Measurements from ENCODE around the gene BMP5. TPM values are rescaled to one million over a fixed set of nuclear protein-coding genes. Genes with fewer than 3 reads are reported as not detected.

The BMP5 gene
- total and polyA plus RNA-seq, 2 of the 13 experiments (the other 11 are each of a cell fraction or from before 2014, with no cell fraction given) = not detected

GRCh38 chr6:55836945-55837344 lies 38.4 kb downstream of the BMP5 start:
- no peak overlapping the region for H3K27ac ChIP-seq (ENCODE audit: extremely low read length, insufficient read depth, low read length)
- TF ChIP-seq THRA (CRISPR knock-in tag; IDR thresholded peaks at IDR 0.05; ENCODE audit: borderline replicate concordance) = no peak
- TF ChIP-seq SPEN (CRISPR knock-in tag; IDR thresholded peaks at IDR 0.05; ENCODE audit: low read depth) = no peak
- TF ChIP-seq PAXIP1 (CRISPR knock-in tag; conservative IDR thresholded peaks at IDR 0.05) = no peak
- no peak for TF ChIP-seq ZNF569 (CRISPR knock-in tag; IDR thresholded peaks at IDR 0.05; ENCODE audit: borderline replicate concordance)
- TF ChIP-seq KDM6A (CRISPR knock-in tag; IDR thresholded peaks at IDR 0.05; ENCODE audit: low read depth) = no peak
- no peak for TF ChIP-seq ZNF703 (CRISPR knock-in tag; IDR thresholded peaks at IDR 0.05; ENCODE audit: borderline replicate concordance)
- TF ChIP-seq CSRNP1 (CRISPR knock-in tag; IDR thresholded peaks at IDR 0.05) = no peak
- ChIA-PET POLR2A (no interaction called here), CTCF (ENCODE audit: low intra/inter-chr PET ratio, low total read pairs) (no interaction called here)
- WGBS (ENCODE audit: low lambda C conversion rate) = 44% methylated on average over 4 of the region's 4 CpGs
- ATAC-seq (no peak), DNase-seq (ENCODE audit: low spot score) (no peak), FAIRE-seq (no peak)
- no peak overlapping the region for H3K4me3 ChIP-seq (replicated peaks in 1 of 3; ENCODE audit: insufficient read depth in 1 of 3, low read depth in 2 of 3, low read length in 3 of 3)
- H3K79me2 ChIP-seq (ENCODE audit: insufficient read depth, low read length) = no peaks in the 10 kb centered on the region
- H3K36me3 ChIP-seq (replicated peaks in 1 of 2; ENCODE audit: control insufficient read depth in 1 of 2, insufficient read depth in 2 of 2, low read length in 2 of 2) = no peaks in the 10 kb centered on the region
- no TSS peak for BruUV-seq (replicated peaks)
- no peaks in the 10 kb centered on the region for H3K27me3 ChIP-seq (ENCODE audit: control insufficient read depth in 1 of 2, insufficient read depth in 2 of 2, low read length in 2 of 2)
- H2AFZ ChIP-seq (ENCODE audit: low read length) = no peak overlapping the region
- no peaks in the 10 kb centered on the region for H4K20me1 ChIP-seq (ENCODE audit: insufficient read depth, low read length)
- intact Hi-C loops (cut with micrococcal nuclease; ENCODE audit: unreplicated experiment) = no loop called here
- in situ Hi-C loops (cut with HindIII; ENCODE audit: extremely low pct_ligation_motif_present, low pct_unique_long_range_greater_than_20kb) = loop anchor here (10.0 kb wide), 1 partner anchor 62 kb away; no protein-coding TSS in a partner anchor
- H3K4me1 ChIP-seq (ENCODE audit: insufficient read depth, low read length) = no peaks in the 10 kb centered on the region
- no peak overlapping the region for H3K4me2 ChIP-seq (ENCODE audit: low read depth, low read length)
- H3K9me3 ChIP-seq (ENCODE audit: low read length) = no peaks in the 10 kb centered on the region
- H3K9ac ChIP-seq (ENCODE audit: insufficient read depth, low read depth, low read length) = no peak overlapping the region
